SK-N-SH (cell line): ENCODE measurements around the gene NAA20. TPM values are rescaled to one million over a fixed set of nuclear protein-coding genes. Genes with fewer than 3 reads are reported as not detected.

Experiments used
- CTCF ChIA-PET: fragments of 300-600, 350-600 bp; formaldehyde crosslinking; extraction: SDS; loops from one replicate; lab custom pipeline; 2021; lab: Yijun Ruan, JAX
- POLR2A ChIA-PET: fragments of 350-600 bp; sonication (Branson Sonifier 250); formaldehyde crosslinking; extraction: SDS; loops from one replicate; lab custom pipeline; 2020; ENCODE audit warnings: antibody characterized with exemption, inconsistent platforms; lab: Yijun Ruan, JAX
- DNase-seq: peaks from one replicate; pipeline ENCODE4 v3.0.0; 2012
- H2AFZ ChIP-seq: fragments of 200-600 bp; sonication (generic); 2 replicates; pipeline ENCODE4 v1.8.1; 2016; ENCODE audit warnings: antibody characterized with exemption, mild to moderate bottlenecking, low read depth
- H3F3A ChIP-seq: fragments of 200-600 bp; sonication (generic); replicated peaks from 2 replicates; pipeline ENCODE3; 2016; ENCODE audit warnings: antibody characterized with exemption, mild to moderate bottlenecking; ENCODE audit not compliant: insufficient read depth
- H3K27ac ChIP-seq, 2 experiments: fragments of 200-500 bp in 1 of 2; fragments of 200-600 bp in 1 of 2; sonication (Bioruptor generic) in 1 of 2; sonication (generic), shearing (Covaris generic) in 1 of 2; 2 replicates each; pipeline versions ENCODE4 v1.5.1 to v1.6.1; 2014 to 2016; ENCODE audit warnings: low read depth in 2 of 2, inconsistent platforms in 1 of 2, low read length in 1 of 2, mild to moderate bottlenecking in 1 of 2, mixed read lengths in 1 of 2
- H3K27me3 ChIP-seq: fragments of 200-600 bp; sonication (generic), shearing (Covaris generic); 2 replicates; pipeline ENCODE4 v1.6.1; 2016; ENCODE audit warnings: mixed run types; ENCODE audit not compliant: insufficient read depth
- H3K36me3 ChIP-seq, 2 experiments: fragments of 200-500 bp in 1 of 2; fragments of 200-600 bp in 1 of 2; sonication (Bioruptor generic) in 1 of 2; sonication (generic) in 1 of 2; replicated peaks in 1 of 2; 2 replicates each; pipeline versions ENCODE3 to v1.5.1; 2014 to 2016; ENCODE audit warnings: low read length in 1 of 2, mild to moderate bottlenecking in 1 of 2; ENCODE audit not compliant: insufficient read depth in 2 of 2, control insufficient read depth in 1 of 2
- H3K4me1 ChIP-seq, 2 experiments: fragments of 200-500 bp in 1 of 2; fragments of 200-600 bp in 1 of 2; sonication (Bioruptor generic) in 1 of 2; sonication (generic), shearing (Covaris generic) in 1 of 2; 2 replicates each; pipeline versions ENCODE4 v1.5.1 to v1.6.1; 2014 to 2016; ENCODE audit warnings: low read depth in 1 of 2, low read length in 1 of 2, mixed run types in 1 of 2; ENCODE audit not compliant: insufficient read depth in 2 of 2, control insufficient read depth in 1 of 2
- H3K4me2 ChIP-seq: fragments of 200-600 bp; sonication (generic), shearing (Covaris generic); 2 replicates; pipeline ENCODE4 v1.6.1; 2017; ENCODE audit warnings: mixed run types
- H3K4me3 ChIP-seq, 2 experiments: fragments of 200-500 bp in 1 of 2; fragments of 200-600 bp in 1 of 2; sonication (Bioruptor generic) in 1 of 2; sonication (generic), shearing (Covaris generic) in 1 of 2; 2 replicates each; pipeline versions ENCODE4 v1.5.1 to v1.8.1; 2014 to 2016; ENCODE audit warnings: low read depth in 2 of 2, inconsistent platforms in 1 of 2, low read length in 1 of 2, mild to moderate bottlenecking in 1 of 2, mixed read lengths in 1 of 2, moderate library complexity in 1 of 2
- H3K79me2 ChIP-seq: fragments of 200-600 bp; sonication (generic); 2 replicates; pipeline ENCODE4 v1.8.1; 2017; ENCODE audit warnings: mild to moderate bottlenecking; ENCODE audit not compliant: insufficient read depth
- H3K9ac ChIP-seq: fragments of 200-600 bp; sonication (generic); 2 replicates; pipeline ENCODE4 v1.6.1; 2017; ENCODE audit warnings: mixed run types
- H3K9me2 ChIP-seq: fragments of 200-600 bp; sonication (generic); 2 replicates; pipeline ENCODE4 v1.6.1; 2017; ENCODE audit warnings: mixed run types
- H3K9me3 ChIP-seq: fragments of 200-600 bp; sonication (generic); 2 replicates; pipeline ENCODE4 v1.6.1; 2017; ENCODE audit warnings: mixed run types, mild to moderate bottlenecking, moderate library complexity
- H4K20me1 ChIP-seq: fragments of 200-600 bp; sonication (generic); 2 replicates; pipeline ENCODE4 v1.6.1; 2017; ENCODE audit warnings: mild to moderate bottlenecking, mixed run types; ENCODE audit not compliant: insufficient read depth
- CHD2 ChIP-seq: fragments of 150-350 bp; IDR thresholded peaks from 2 replicates; pipeline ENCODE4 v1.6.1; 2018; ENCODE audit warnings: low read length; ENCODE audit not compliant: partially characterized antibody
- CTCF ChIP-seq: fragments of 200-600 bp; sonication (generic); IDR thresholded peaks from 2 replicates; pipeline ENCODE4 v1.6.1; 2017; ENCODE audit warnings: antibody characterized with exemption, mild to moderate bottlenecking, moderate library complexity
- ELF1 ChIP-seq: IDR thresholded peaks from 2 replicates; pipeline ENCODE4 v1.4.0; 2012
- EP300 ChIP-seq, 2 experiments: IDR thresholded peaks; 2 replicates each; pipeline versions ENCODE4 v1.4.0 to v1.6.1; 2012; ENCODE audit warnings: borderline replicate concordance in 1 of 2, low read depth in 1 of 2, low read length in 1 of 2
- FOXM1 ChIP-seq: IDR thresholded peaks from 2 replicates; pipeline ENCODE4 v1.4.0; 2012; ENCODE audit warnings: low read depth, mild to moderate bottlenecking
- GATA2 ChIP-seq: sonication (generic); formaldehyde crosslinking; IDR thresholded peaks from 2 replicates; pipeline ENCODE4 v1.5.0; 2020; ENCODE audit warnings: mild to moderate bottlenecking, missing genetic modification reagents
- JUND ChIP-seq: IDR thresholded peaks from 2 replicates; pipeline ENCODE4 v1.4.0; 2012
- MAX ChIP-seq: IDR thresholded peaks from 2 replicates; pipeline ENCODE4 v1.4.0; 2012; ENCODE audit warnings: low read depth
- MEF2A ChIP-seq: IDR thresholded peaks from 2 replicates; pipeline ENCODE4 v1.4.0; 2012; ENCODE audit warnings: low read depth, borderline replicate concordance
- NFIC ChIP-seq: IDR thresholded peaks from 2 replicates; pipeline ENCODE4 v1.4.0; 2012; ENCODE audit warnings: borderline replicate concordance
- NRF1 ChIP-seq: IDR thresholded peaks from 2 replicates; pipeline ENCODE4 v1.6.1; 2012; ENCODE audit warnings: low read depth, mild to moderate bottlenecking, low read length
- POLR2AphosphoS5 ChIP-seq: IDR thresholded peaks from 2 replicates; pipeline ENCODE4 v1.6.1; 2012; ENCODE audit warnings: low read depth, low read length
- RAD21 ChIP-seq: IDR thresholded peaks from 2 replicates; pipeline ENCODE4 v1.6.1; 2012; ENCODE audit warnings: mild to moderate bottlenecking, low read length
- REST ChIP-seq: IDR thresholded peaks from 2 replicates; pipeline ENCODE4 v1.6.1; 2012; ENCODE audit warnings: mild to moderate bottlenecking, low read depth, low read length, moderate library complexity
- RXRA ChIP-seq: IDR thresholded peaks from 2 replicates; pipeline ENCODE4 v1.4.0; 2012; ENCODE audit warnings: low read depth, mild to moderate bottlenecking, borderline replicate concordance
- SIN3A ChIP-seq: IDR thresholded peaks from 2 replicates; pipeline ENCODE4 v1.6.1; 2012; ENCODE audit warnings: low read depth, mild to moderate bottlenecking, low read length, moderate library complexity, borderline replicate concordance
- SMC3 ChIP-seq: IDR thresholded peaks from 2 replicates; pipeline ENCODE4 v1.6.1; 2012; ENCODE audit warnings: low read depth, low read length, improper control_type of control experiment
- TAF1 ChIP-seq: IDR thresholded peaks from 2 replicates; pipeline ENCODE4 v1.6.1; 2012; ENCODE audit warnings: low read depth, mild to moderate bottlenecking, low read length, moderate library complexity, borderline replicate concordance
- USF2 ChIP-seq: fragments of 150-350 bp; IDR thresholded peaks from 2 replicates; pipeline ENCODE4 v1.6.1; 2017; ENCODE audit warnings: antibody characterized with exemption, low read length, low read depth, borderline replicate concordance
- YY1 ChIP-seq: IDR thresholded peaks from 2 replicates; pipeline ENCODE4 v1.4.0; 2012; ENCODE audit warnings: low read depth, mild to moderate bottlenecking
- WGBS: methylation state at CpG from one replicate; pipeline ENCODE4 v1.1.6; 2017; ENCODE audit warnings: low lambda C conversion rate; 5-methylcytosine and 5-hydroxymethylcytosine counted together
- polyA plus RNA-seq, 3 experiments: library from polyadenylated mRNA; depleted of rRNA; stranded (reverse); fragments of >200 nt; gene quantifications; 2 replicates each; pipeline ENCODE4 v1.2.3, GENCODE V29; 2012

NAA20 gene
- polyA plus RNA-seq, 1 of the 3 experiments (the other 2 are of a cell fraction): 85.0 TPM

GRCh38 chr20:20070871-20071726 lies 53.9 kb downstream of the NAA20 start:
- Histone ChIP-seq H3K4me2 (no peak overlapping the region), H4K20me1 (no peaks in the 10 kb centered on the region), H3K79me2 (no peaks in the 10 kb centered on the region), H3K4me3 (no peak overlapping the region), H3K36me3 (no peaks in the 10 kb centered on the region), H3F3A (no peaks in the 10 kb centered on the region), H3K9me3 (no peaks in the 10 kb centered on the region), H3K4me1 (no peaks in the 10 kb centered on the region; a peak in 1 of 4 replicates), H3K9me2 (no peaks in the 10 kb centered on the region), H3K9ac (no peak overlapping the region), H3K27me3 (no peaks in the 10 kb centered on the region), H2AFZ (no peak overlapping the region), H3K27ac (no peak overlapping the region)
- no peak for DNase-seq
- TF ChIP-seq NFIC (no peak), RAD21 (no peak), YY1 (no peak), MAX (no peak), MEF2A (no peak), EP300 (IDR thresholded peaks at IDR 0.05; ENCODE audit: borderline replicate concordance in 1 of 2, low read depth in 1 of 2, low read length in 1 of 2) (no peak), POLR2AphosphoS5 (no peak), ELF1 (no peak), RXRA (no peak), FOXM1 (no peak), REST (no peak), GATA2 (no peak), CHD2 (no peak), JUND (no peak), SMC3 (no peak), TAF1 (no peak), NRF1 (no peak), SIN3A (no peak), CTCF (no peak), USF2 (no peak)
- 55% methylated on average over 10 of the region's 10 CpGs for WGBS
- CTCF ChIA-PET: interaction anchor here (1.1 to 2.3 kb wide), 4 partner anchors 13 to 523 kb away, joined by 3 to 14 read pairs (median 6); partner anchors contain the start of genes CFAP61 and CRNKL1
- POLR2A ChIA-PET: no interaction called here
